ENCODE results near the gene C10orf90. TPM values are rescaled to one million over a fixed set of nuclear protein-coding genes. Genes with fewer than 3 reads are reported as not detected.

Gene C10orf90
- total RNA-seq, 1 experiment from 2014 or later, result 0.67 TPM

DNA sequence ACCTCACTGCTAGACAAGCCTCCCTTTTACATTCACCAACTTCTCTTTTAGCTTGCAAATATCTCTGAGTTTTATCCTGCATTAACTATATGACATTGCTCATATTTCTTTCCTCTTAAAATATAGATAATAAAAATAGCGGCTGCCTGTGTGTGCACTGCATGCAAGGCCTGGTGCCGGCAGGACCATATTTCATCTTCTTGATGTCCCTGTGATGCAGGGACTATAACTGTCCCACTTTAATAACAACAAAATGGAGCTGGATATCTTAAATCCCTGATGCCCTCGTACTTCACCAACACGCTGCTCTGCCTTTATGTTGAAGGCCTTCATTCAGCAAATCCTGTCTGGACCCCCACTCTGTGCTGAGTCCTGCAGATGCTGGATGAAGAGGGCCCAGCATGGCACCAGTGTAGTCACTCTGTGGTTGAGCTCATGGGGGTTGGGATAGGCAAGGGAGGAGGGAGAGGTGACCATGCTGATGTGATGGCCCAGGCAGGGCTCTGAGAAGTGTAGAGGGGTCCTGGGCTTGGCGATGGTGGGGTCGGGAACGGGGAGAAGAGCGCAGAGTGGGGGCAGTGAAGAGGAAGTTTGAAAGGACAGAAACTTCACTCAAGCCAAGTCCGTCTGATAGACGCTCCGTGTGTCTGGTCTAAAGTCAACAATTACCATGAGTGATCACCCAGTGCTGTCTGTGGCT, 40.4 kb downstream of the C10orf90 start:
- in situ Hi-C loops (cut with HindIII; ENCODE audit: low pct_unique_long_range_greater_than_20kb, low sequenced_read_pairs) (no loop called here), intact Hi-C loops (cut with micrococcal nuclease; ENCODE audit: unreplicated experiment) (no loop called here)
- POLR2A ChIA-PET, result no interaction called here
- DNase-seq (ENCODE audit: low read depth, low spot score) (no peak), ATAC-seq (no peak)
- Histone ChIP-seq H3K36me3 (ENCODE audit: control insufficient read depth, insufficient read depth, low read length) (no peaks in the 10 kb centered on the region), H3K9me3 (ENCODE audit: control insufficient read depth, insufficient read depth, low read depth, low read length) (no peaks in the 10 kb centered on the region), H3K4me1 (ENCODE audit: control insufficient read depth, insufficient read depth, low read length) (no peaks in the 10 kb centered on the region), H3K27ac (ENCODE audit: low read length) (no peak overlapping the region), H3K4me3 (ENCODE audit: low read depth in 2 of 2, low read length in 2 of 2) (no peak overlapping the region), H3K27me3 (ENCODE audit: control insufficient read depth, insufficient read depth, low read length) (0 out of 2 replicates have a peak, but pooled peaks cover 3% of the 10 kb centered on the region)
- no TSS peak for BruUV-seq (replicated peaks)
- CTCF ChIA-PET, result no interaction called here
- TF ChIP-seq, protein P1, sequence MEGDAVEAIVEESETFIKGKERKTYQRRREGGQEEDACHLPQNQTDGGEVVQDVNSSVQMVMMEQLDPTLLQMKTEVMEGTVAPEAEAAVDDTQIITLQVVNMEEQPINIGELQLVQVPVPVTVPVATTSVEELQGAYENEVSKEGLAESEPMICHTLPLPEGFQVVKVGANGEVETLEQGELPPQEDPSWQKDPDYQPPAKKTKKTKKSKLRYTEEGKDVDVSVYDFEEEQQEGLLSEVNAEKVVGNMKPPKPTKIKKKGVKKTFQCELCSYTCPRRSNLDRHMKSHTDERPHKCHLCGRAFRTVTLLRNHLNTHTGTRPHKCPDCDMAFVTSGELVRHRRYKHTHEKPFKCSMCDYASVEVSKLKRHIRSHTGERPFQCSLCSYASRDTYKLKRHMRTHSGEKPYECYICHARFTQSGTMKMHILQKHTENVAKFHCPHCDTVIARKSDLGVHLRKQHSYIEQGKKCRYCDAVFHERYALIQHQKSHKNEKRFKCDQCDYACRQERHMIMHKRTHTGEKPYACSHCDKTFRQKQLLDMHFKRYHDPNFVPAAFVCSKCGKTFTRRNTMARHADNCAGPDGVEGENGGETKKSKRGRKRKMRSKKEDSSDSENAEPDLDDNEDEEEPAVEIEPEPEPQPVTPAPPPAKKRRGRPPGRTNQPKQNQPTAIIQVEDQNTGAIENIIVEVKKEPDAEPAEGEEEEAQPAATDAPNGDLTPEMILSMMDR (IDR thresholded peaks at IDR 0.05), result no peak
- TF ChIP-seq SIN3A (IDR thresholded peaks at IDR 0.05; ENCODE audit: borderline replicate concordance, insufficient read depth, low read depth, low read length) (no peak), TCF7L2 (IDR thresholded peaks at IDR 0.05; ENCODE audit: low read depth, low read length) (no peak), REST (IDR thresholded peaks at IDR 0.05; ENCODE audit: insufficient read depth in 1 of 2, low read depth in 2 of 2, low read length in 1 of 2) (no peak), POLR2AphosphoS5 (IDR thresholded peaks at IDR 0.05; ENCODE audit: low read depth, low read length) (no peak)

DNA sequence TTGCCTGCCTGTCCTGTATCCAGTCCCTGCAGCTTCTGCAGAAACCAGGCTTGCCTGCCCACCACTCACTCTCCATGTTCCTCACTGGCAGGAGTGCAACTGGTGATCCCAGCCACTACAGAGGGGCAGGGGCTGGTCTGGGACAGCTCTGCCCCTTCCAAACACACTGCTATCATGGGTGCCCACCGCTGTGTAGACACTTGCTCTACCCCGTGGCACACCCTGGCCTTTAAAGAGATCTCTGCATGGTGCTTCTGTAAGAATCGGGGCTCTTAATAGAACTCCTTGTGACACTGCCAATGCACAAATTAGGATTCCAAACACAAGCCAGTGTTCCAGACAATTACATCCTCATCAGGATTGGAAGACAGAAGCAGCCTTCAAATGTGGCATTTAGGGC, 41.7 kb downstream of the C10orf90 start:
- POLR2A ChIA-PET, result no interaction called here
- H3K9me3 ChIP-seq (ENCODE audit: control insufficient read depth, insufficient read depth, low read depth, low read length), result no peaks in the 10 kb centered on the region
- ATAC-seq (no peak), DNase-seq (ENCODE audit: low read depth, low spot score) (no peak)
- CTCF ChIA-PET, result no interaction called here
- BruUV-seq (replicated peaks), result no TSS peak
- in situ Hi-C loops (cut with HindIII; ENCODE audit: low pct_unique_long_range_greater_than_20kb, low sequenced_read_pairs) (no loop called here), intact Hi-C loops (cut with micrococcal nuclease; ENCODE audit: unreplicated experiment) (no loop called here)
- TF ChIP-seq POLR2AphosphoS5 (IDR thresholded peaks at IDR 0.05; ENCODE audit: low read depth, low read length) (no peak), TCF7L2 (IDR thresholded peaks at IDR 0.05; ENCODE audit: low read depth, low read length) (no peak), REST (IDR thresholded peaks at IDR 0.05; ENCODE audit: insufficient read depth in 1 of 2, low read depth in 2 of 2, low read length in 1 of 2) (no peak), SIN3A (IDR thresholded peaks at IDR 0.05; ENCODE audit: borderline replicate concordance, insufficient read depth, low read depth, low read length) (no peak)
- TF ChIP-seq, protein P1 (IDR thresholded peaks at IDR 0.05), result no peak
- 0 out of 2 replicates have a peak, but pooled peaks cover 3% of the 10 kb centered on the region for H3K27me3 ChIP-seq (ENCODE audit: control insufficient read depth, insufficient read depth, low read length)
- H3K27ac ChIP-seq (ENCODE audit: low read length), result no peak overlapping the region
- no peak overlapping the region for H3K4me3 ChIP-seq (ENCODE audit: low read depth in 2 of 2, low read length in 2 of 2)
- no peaks in the 10 kb centered on the region for H3K4me1 ChIP-seq (ENCODE audit: control insufficient read depth, insufficient read depth, low read length)
- no peaks in the 10 kb centered on the region for H3K36me3 ChIP-seq (ENCODE audit: control insufficient read depth, insufficient read depth, low read length)
